Activated CD4-positive, alpha-beta T cell treated with anti-CD3 and anti-CD28 coated beads, Interleukin-2, Interleukin-4, amounts not matched to agents 100 ng/mL and 50 ng/mL, durations not matched to agents 16 hours and 8 hours (primary cell): Measurements from ENCODE around the gene TMUB2.
"Not testable (repeated sequence)": the region's sequence is repeated elsewhere in the genome, so short reads cannot be mapped to it uniquely, and the experiment has no call there.

Experiments used
- DNase-seq: peaks from one replicate; pipeline ENCODE4 v3.0.0-alpha.2; 2020; ENCODE audit warnings: low spot score

TMUB2 gene

DNA sequence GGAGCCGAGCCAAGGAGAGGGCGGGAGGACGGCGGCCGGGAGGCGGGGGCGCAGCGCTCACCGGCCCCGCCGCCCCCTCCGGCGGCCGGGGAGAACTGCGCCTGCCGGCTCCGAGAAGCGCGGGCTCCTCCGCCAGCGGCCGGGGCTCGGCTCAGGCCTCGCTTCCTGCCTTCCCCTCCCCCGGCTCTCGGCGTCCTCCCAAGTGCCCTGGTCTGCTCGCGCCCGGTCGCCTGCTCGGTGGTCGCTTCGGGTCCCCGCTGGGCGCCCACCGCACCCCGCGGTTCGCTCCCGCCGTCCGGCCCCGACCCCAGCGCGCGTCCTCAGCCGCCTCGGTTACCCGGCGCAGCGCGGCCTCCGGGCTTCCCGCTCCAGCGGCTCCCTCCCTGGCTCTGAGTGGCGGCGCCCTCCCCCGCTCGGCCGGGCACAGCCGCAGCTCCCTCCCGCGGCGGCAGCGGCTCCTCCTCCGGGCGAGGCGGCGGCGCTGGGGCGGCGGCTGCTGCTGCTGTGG is 32.4 kb downstream of the TMUB2 start:
- DNase-seq, result peak; percentile 66

DNA sequence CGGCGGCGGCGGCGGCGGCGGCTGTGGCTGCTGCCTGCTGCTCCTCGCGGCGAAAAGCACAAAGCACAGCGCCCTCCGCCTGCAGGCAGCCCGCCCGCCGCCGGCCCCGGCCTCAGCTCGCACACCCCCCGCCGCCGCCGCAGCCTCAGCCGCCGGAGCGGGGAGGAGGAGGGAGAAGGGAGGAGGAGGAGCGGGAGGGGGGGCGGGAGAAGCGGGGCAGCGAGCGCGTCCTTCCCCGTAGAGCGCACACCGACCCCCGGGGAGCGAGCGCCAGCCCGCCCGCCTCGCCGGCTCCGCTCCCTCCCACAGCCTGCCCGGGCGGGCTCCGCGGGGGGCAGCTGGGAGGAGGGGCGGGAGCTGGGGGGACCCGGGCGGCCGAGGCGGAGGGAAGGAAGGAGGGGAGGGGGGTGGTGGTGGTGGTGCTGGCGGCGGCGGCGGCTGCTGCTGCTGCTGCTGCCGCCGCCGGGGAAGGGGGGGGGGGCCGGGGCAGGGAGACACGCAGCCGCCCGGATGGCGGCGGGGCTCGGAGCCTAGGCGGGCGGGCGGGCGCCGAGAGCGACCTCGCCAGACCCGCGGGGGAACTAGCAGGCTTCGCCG is 32.9 kb downstream of the TMUB2 start, which contains the start of gene UBTF:
Gene UBTF, minus strand, starts transcription at position 60 of the 597 bp plus-strand sequence. CDS start 1,446 bp downstream, outside the sequence.
- DNase-seq, result peak; percentile 57

DNA sequence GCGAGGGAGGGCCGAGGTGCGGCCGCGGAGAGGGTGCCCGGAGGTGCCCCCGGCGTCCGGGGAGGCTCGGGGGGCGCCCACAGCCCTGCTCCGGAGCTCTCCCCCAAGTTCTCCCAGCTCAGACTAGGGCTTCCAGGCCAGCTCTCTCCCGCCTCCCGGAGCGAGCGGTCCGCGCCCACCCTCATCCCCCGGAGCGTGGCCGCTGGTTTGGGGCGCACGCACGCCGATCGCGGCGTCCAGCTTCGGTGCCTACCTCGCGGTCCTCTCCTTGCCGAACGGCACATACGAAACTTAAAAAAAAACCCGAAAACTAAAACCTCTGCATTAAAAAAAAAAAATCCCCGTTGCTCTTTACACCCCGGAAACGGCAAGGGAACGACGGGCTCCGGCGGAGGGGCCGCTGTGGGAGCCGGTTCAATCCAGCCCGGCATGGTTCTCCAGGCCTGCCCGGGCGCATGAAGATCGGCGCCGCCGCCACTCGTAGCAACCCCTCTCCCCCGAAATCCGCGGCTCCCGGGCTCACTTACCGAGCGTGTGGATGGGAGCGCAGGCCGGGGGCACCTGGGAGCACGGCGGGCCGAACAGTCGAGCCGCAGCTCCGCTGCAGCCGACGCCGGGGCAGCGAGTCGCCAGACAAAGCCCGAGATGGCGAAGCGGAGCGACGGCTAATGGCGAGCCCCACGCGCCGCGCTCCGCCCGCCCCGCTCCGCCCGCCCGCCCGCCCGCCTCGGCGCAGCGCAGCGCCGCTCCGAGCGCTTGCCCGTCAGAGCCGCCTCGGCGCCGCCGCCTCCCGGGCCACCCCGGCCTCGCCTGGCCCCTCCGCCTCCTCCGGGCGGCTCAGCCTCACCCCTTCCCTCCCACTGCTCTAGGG is 33.7 kb downstream of the TMUB2 start:
- no peak for DNase-seq

DNA sequence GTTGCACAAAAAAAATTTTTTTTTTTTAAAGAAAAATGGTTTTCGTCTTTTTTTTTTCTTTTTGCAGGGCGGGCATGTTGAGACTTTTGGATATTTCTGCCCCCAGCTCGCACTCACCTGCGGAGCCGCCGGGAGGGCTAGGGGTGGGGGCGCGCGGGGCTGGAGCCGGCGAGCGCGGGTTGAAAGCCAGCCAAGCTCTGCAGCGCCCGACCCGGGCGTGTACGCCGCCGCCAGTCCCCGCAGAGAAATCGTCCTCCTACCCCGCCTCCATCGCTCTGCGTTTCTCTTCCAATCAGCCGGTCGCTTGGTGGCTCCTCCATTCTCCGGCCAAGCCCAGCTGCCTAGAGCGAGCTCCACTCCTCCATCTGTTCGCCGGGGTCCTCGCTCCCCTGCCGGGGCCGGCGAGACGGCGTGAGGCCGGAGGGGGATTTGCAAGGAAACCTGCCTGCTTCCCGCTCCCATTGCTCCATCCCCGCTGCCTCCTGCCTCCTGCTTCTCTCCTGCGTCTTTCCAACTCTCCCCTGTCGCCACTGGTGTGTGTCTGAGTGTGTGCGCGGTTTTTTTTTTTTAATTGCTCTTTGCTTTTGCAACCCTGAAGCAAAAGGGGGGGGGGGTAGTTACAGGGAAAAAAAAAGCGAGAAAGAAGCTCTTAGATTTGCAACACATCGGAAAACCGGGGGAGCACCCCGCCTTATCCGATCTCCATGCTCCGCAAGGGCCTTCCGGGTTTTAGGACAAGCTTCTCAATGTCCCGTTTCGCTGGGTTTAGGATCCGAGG is 34.5 kb downstream of the TMUB2 start:
- DNase-seq, result peak; percentile 70

DNA sequence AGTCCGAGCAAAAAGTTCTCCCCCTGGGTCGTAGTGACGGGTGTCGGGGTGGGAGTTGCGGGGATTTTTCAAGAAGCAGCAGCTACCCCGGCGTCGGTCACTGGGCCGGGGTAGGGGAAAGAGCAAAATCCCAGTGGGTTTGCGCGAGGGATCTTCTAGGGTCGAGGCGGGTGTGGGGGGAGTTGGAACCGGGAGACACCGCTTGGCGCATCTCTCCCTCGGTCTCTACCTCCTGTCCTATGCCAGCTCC is 35.0 kb downstream of the TMUB2 start:
- no peak for DNase-seq

DNA sequence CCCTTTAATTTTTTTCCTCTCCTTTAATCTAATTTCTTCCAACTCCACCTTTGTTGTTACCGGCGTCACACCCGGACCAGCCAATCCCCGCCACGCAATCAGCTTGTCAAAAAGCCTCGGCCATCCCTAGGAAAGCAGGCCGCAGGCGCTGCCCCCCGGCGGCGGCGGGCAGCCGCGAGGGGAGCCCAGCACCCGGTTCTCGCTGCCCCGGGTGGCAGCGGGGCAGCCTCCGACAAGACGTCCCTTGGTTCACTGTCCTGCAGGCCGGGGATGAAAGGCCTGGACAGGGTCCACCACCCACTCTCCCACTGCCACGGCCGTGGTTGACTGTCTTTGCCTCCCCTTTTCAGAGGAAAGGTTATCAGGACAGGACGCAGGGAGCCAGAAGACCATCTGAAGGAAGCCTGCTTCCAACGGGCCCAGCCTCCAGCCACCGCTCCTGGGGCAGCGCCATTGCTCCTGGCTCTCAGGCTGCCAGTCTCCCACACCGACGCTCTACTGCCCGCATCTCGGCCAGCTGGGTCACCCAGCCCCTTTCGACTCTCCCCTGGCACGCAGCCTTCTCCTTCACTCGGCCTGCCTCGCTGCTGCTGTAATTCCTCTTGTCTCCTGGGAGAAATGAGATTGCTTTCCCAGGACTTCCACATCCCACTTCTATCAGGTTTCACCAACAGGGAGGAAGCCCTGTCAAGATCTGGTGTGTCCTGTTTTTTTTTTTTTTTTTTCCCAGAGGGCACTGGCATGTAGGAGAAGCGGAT is 35.5 kb downstream of the TMUB2 start:
- DNase-seq, result no peak

DNA sequence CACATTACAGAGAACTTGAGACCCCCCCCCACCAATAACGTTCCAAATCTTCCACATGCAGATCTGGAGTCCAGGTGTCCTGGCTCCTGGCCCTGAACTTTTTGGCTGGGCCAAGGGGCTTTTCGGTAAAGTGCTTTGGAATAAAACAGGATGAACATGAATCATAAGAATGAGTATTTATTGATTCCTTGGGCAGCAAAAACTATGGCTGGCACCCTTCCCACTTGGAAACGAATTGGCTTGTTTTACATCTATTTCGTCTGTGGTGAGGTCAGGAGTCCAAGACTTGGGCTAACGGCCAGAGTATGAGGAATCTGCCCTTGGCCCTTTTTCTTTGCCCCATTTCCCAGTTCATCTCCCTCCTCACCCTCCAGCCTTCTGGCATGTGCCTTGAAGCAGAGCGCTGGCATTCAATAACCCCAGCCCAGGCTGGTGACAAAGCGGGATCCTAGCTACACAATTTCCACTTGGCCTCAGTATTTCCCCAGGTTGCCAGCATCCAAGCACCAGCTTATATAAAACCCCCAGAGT is 36.8 kb downstream of the TMUB2 start:
- no peak for DNase-seq

DNA sequence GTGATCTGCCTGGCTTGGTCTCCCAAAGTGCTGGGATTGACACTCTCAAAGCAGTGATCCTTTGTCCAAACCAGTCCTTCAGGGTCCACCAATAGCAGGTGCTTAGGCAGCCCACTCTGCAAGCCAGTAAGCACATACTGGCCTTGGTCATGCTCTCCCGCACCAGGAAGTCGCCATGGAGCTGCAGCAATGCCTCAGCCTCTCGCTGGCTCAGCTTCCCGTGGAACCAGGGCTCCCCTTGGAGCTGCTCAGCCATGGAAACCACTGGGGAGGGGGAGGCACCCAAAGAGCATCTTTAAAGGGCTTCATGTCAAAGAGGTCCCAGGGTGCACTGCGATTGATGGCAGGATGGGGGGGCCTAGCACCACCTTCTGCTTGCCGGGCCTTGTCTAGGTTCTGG is 42.3 kb downstream of the TMUB2 start:
- DNase-seq, result no peak

DNA sequence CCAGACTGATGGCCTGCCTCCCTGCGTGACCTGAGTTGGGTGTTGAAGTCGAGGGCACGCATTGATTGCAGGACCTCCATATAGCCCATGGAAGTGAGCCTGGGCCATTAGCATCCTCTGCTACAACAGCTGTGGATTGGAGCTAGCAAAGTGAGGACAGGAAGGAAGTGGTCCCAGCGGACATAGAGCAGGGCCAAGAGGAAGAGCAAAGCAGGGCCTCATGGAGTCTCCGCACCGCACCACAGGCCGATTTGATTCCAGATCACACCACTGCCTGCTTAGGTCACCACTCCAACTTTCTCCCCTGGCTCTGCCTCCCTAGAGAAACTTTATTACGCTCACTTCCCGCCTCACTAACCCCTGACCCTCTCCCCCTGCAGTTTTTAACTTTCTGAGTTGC is 43.4 kb downstream of the TMUB2 start:
- DNase-seq, result no peak

GRCh38 chr17:44232061-44232460 is 45.3 kb downstream of the TMUB2 start:
- no peak for DNase-seq

- no peak for DNase-seq
Observed at GRCh38 chr17:44233582-44233981, 46.8 kb downstream of the TMUB2 start.

DNA sequence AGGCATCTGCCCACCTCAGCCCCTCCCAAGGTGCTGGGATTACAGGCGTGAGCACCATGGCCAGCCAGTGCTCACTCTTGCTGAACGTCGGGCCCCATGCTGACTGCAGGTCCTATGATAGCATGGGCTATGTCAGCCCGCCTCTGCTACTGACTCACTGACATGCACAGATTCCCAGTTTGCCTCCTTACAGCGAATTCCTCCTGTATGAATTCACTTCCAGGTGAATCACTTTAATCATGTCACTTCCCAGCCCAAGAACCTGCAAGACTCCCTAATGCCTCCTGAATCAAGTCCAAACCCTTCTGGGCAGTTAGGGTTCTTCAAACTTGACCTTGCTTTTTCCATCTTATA is 48.8 kb downstream of the TMUB2 start:
- DNase-seq, result no peak

GRCh38 chr17:44236444-44236991 is 49.7 kb downstream of the TMUB2 start:
- no peak for DNase-seq

GRCh38 chr17:44237886-44238285 is 51.1 kb downstream of the TMUB2 start:
- not testable (repeated sequence) for DNase-seq

- DNase-seq, result no peak
Observed at GRCh38 chr17:44241106-44241624, 54.4 kb downstream of the TMUB2 start.
